HEK293 (cell line): ENCODE measurements around the gene CIB4.

Experiments
- CTCF ChIA-PET: fragments of 350-600 bp; formaldehyde crosslinking; extraction: SDS; loops from one replicate; lab custom pipeline; 2021; ENCODE audit warnings: antibody characterized with exemption; lab: Yijun Ruan, JAX
- POLR2A ChIA-PET: fragments of 300-600 bp; formaldehyde crosslinking; extraction: SDS; loops from one replicate; lab custom pipeline; 2020; ENCODE audit warnings: antibody characterized with exemption, inconsistent platforms; lab: Yijun Ruan, JAX
- H3K27ac ChIP-seq: fragments of 200-500 bp; sonication (Bioruptor generic); 2 replicates; pipeline ENCODE4 v1.5.1; 2014; ENCODE audit warnings: low read depth, low read length, control low read depth, inconsistent platforms; ENCODE audit errors: extremely low read depth
- H3K36me3 ChIP-seq, 2 experiments: fragments of 200-500 bp in 1 of 2; sonication (Bioruptor generic) in 1 of 2; 1 replicate in 1 of 2; 2 replicates in 1 of 2; pipeline ENCODE4 v1.5.1; 2014 to 2017; ENCODE audit warnings: inconsistent platforms in 2 of 2, low read length in 2 of 2; ENCODE audit not compliant: control insufficient read depth in 2 of 2, insufficient read depth in 1 of 2
- H3K4me1 ChIP-seq: fragments of 200-500 bp; sonication (Bioruptor generic); 2 replicates; pipeline ENCODE4 v1.5.1; 2014; ENCODE audit warnings: mild to moderate bottlenecking, low read length, inconsistent platforms; ENCODE audit not compliant: control insufficient read depth, insufficient read depth
- H3K4me3 ChIP-seq: 2 replicates; pipeline ENCODE4 v1.5.1; 2011; ENCODE audit warnings: low read depth, mild to moderate bottlenecking, control low read depth, low read length, moderate library complexity
- H3K9me3 ChIP-seq: fragments of 200-500 bp; sonication (Bioruptor generic); 2 replicates; pipeline ENCODE4 v1.5.1; 2014; ENCODE audit warnings: low read depth, low read length, inconsistent platforms; ENCODE audit not compliant: control insufficient read depth, insufficient read depth
- GLI2 ChIP-seq: fragments of 450-650 bp; formaldehyde crosslinking; IDR thresholded peaks from 2 replicates; pipeline ENCODE4; 2017; ENCODE audit warnings: missing biosample characterization, missing genetic modification characterization, low read depth, borderline replicate concordance
- MEIS1 ChIP-seq: sonication (generic); formaldehyde crosslinking; IDR thresholded peaks from 2 replicates; pipeline ENCODE4 v1.8.1; 2022; ENCODE audit warnings: missing genetic modification reagents, mild to moderate bottlenecking, borderline replicate concordance
- REPIN1 ChIP-seq: fragments of 450-650 bp; formaldehyde crosslinking; IDR thresholded peaks from 2 replicates; pipeline ENCODE4 v1.5.1; 2017; ENCODE audit warnings: missing biosample characterization, missing genetic modification characterization, low read depth
- YY2 ChIP-seq: fragments of 450-650 bp; formaldehyde crosslinking; IDR thresholded peaks from 2 replicates; pipeline ENCODE4 v1.5.1; 2016; ENCODE audit warnings: missing biosample characterization, missing genetic modification characterization
- ZNF140 ChIP-seq: fragments of 450-650 bp; formaldehyde crosslinking; IDR thresholded peaks from 2 replicates; pipeline ENCODE4 v1.5.1; 2016; ENCODE audit warnings: missing biosample characterization, missing genetic modification characterization
- ZNF211 ChIP-seq: fragments of 450-650 bp; formaldehyde crosslinking; IDR thresholded peaks from 2 replicates; pipeline ENCODE4 v1.5.1; 2016; ENCODE audit warnings: low read depth, missing biosample characterization, missing genetic modification characterization
- ZNF354C ChIP-seq: fragments of 450-650 bp; formaldehyde crosslinking; IDR thresholded peaks from 2 replicates; pipeline ENCODE4 v1.5.1; 2016; ENCODE audit warnings: missing biosample characterization, missing genetic modification characterization, low read depth, borderline replicate concordance
- ZNF37A ChIP-seq: fragments of 450-650 bp; IDR thresholded peaks from 2 replicates; pipeline ENCODE4 v1.5.1; 2018; ENCODE audit warnings: missing biosample characterization, missing genetic modification characterization
- ZNF48 ChIP-seq: fragments of 450-650 bp; formaldehyde crosslinking; IDR thresholded peaks from 2 replicates; pipeline ENCODE4 v1.5.1; 2016; ENCODE audit warnings: missing biosample characterization, missing genetic modification characterization
- ZNF621 ChIP-seq: fragments of 450-650 bp; formaldehyde crosslinking; IDR thresholded peaks from 2 replicates; pipeline ENCODE4 v1.5.1; 2017; ENCODE audit warnings: missing biosample characterization, missing genetic modification characterization
- ZNF792 ChIP-seq: fragments of 450-650 bp; formaldehyde crosslinking; IDR thresholded peaks from 2 replicates; pipeline ENCODE4 v1.5.1; 2016; ENCODE audit warnings: missing biosample characterization, missing genetic modification characterization
- TF ChIP-seq, protein P1 (sequence below): fragments of 450-650 bp; formaldehyde crosslinking; IDR thresholded peaks from 2 replicates; pipeline ENCODE4 v1.5.1; 2016; ENCODE audit warnings: missing biosample characterization, missing genetic modification characterization
- TF ChIP-seq, protein P2 (sequence below): fragments of 450-650 bp; formaldehyde crosslinking; IDR thresholded peaks from 2 replicates; pipeline ENCODE4 v1.5.1; 2016; ENCODE audit warnings: missing biosample characterization, missing genetic modification characterization

CIB4 gene

DNA sequence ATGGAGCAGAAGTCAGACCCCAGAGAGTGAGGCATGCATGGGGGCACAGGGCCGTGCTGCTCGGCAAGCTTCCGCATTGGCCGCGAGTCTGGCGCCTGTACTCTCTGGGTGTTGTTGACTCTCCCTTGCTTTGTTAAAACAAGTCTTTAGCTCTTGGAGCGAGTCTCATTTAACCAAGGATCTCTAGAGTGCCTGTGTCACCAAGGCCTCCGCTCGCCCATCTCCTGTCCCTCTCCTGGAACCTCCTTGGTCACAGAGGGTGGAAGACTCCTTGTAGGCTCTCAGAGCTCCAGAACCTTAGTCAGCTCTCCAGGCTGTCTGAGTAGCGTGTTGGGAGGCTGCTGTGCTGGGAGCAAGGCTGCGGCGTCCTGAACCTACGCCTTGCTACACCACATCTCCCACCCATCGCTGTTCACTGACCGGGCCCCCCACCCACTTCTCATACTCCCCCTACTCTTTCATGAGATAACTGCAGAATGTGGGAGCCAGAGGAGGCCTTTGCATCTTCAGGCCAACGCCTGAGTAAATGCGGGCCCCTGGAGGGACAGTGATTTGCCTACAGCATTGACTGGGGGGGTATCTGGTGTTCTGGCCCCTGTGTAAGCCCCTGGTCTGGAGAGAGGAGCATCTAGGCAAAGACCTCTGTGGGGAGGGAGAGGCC, 66.1 kb downstream of the CIB4 start:
- Histone ChIP-seq H3K36me3 (no peaks in the 10 kb centered on the region), H3K4me1 (no peaks in the 10 kb centered on the region), H3K9me3 (no peaks in the 10 kb centered on the region), H3K4me3 (no peak overlapping the region), H3K27ac (no peak overlapping the region)
- CTCF ChIA-PET: interaction anchor here (5.1 kb wide), 1 partner anchor 72 kb away, joined by 42 read pairs; no protein-coding TSS in a partner anchor
- TF ChIP-seq ZNF211 (tag by site-specific recombination): no peak
- no peak for TF ChIP-seq REPIN1 (tag by site-specific recombination)
- POLR2A ChIA-PET: no interaction called here

DNA sequence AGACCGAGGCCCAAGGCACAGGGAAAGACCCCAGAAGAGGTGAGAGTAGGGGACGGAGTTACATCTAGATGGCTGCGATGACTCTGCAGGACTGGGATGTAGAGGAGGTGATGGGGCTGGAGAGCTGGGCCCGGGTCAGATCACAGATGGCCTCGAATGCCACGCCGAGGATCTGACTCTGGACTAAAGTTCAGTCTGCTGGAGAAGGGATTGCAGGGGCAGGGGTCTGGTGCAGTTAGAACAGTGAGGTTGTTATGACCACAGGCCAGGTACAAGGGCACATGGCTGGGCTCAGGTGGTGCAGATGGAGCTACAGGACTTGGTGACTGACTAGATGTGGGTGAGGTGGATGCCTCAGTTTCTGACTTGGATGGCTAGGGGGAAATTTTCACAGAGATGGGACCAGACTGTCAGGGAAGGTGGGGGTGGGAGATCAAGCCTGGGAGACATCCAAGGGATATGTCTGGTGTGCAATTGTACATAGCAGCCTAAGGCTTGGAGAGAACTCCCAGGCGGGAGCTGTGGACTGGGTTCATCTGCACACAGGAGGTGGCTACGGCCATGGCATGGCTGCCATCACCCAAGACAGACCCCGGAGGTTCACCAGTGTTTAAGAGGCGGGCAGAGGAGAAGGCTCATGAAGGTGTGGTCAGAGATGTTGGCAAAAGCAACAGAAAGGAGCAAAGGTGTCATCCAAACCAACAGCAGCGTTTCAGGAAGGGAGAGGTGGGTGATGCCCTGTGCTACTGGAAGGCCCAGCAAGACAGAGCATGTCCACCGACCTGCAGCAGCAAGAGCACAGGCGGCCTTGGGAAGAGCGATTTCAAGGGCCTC, 66.9 kb downstream of the CIB4 start:
- Histone ChIP-seq H3K4me3 (no peak overlapping the region), H3K9me3 (no peaks in the 10 kb centered on the region), H3K27ac (no peak overlapping the region), H3K4me1 (no peaks in the 10 kb centered on the region), H3K36me3 (no peaks in the 10 kb centered on the region)
- TF ChIP-seq ZNF37A (tag by site-specific recombination) (no peak), GLI2 (tag by site-specific recombination) (no peak), ZNF621 (tag by site-specific recombination) (no peak), ZNF354C (tag by site-specific recombination) (no peak), MEIS1 (CRISPR knock-in tag) (no peak), YY2 (no peak), ZNF140 (tag by site-specific recombination) (no peak)
- TF ChIP-seq, protein P1, sequence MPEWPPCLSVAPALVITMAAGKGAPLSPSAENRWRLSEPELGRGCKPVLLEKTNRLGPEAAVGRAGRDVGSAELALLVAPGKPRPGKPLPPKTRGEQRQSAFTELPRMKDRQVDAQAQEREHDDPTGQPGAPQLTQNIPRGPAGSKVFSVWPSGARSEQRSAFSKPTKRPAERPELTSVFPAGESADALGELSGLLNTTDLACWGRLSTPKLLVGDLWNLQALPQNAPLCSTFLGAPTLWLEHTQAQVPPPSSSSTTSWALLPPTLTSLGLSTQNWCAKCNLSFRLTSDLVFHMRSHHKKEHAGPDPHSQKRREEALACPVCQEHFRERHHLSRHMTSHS: no peak
- TF ChIP-seq, protein P2, sequence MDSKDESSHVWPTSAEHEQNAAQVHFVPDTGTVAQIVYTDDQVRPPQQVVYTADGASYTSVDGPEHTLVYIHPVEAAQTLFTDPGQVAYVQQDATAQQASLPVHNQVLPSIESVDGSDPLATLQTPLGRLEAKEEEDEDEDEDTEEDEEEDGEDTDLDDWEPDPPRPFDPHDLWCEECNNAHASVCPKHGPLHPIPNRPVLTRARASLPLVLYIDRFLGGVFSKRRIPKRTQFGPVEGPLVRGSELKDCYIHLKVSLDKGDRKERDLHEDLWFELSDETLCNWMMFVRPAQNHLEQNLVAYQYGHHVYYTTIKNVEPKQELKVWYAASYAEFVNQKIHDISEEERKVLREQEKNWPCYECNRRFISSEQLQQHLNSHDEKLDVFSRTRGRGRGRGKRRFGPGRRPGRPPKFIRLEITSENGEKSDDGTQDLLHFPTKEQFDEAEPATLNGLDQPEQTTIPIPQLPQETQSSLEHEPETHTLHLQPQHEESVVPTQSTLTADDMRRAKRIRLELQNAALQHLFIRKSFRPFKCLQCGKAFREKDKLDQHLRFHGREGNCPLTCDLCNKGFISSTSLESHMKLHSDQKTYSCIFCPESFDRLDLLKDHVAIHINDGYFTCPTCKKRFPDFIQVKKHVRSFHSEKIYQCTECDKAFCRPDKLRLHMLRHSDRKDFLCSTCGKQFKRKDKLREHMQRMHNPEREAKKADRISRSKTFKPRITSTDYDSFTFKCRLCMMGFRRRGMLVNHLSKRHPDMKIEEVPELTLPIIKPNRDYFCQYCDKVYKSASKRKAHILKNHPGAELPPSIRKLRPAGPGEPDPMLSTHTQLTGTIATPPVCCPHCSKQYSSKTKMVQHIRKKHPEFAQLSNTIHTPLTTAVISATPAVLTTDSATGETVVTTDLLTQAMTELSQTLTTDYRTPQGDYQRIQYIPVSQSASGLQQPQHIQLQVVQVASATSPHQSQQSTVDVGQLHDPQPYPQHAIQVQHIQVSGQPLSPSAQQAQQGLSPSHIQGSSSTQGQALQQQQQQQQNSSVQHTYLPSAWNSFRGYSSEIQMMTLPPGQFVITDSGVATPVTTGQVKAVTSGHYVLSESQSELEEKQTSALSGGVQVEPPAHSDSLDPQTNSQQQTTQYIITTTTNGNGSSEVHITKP (tag by site-specific recombination): no peak
- CTCF ChIA-PET: no interaction called here
- POLR2A ChIA-PET: no interaction called here

DNA sequence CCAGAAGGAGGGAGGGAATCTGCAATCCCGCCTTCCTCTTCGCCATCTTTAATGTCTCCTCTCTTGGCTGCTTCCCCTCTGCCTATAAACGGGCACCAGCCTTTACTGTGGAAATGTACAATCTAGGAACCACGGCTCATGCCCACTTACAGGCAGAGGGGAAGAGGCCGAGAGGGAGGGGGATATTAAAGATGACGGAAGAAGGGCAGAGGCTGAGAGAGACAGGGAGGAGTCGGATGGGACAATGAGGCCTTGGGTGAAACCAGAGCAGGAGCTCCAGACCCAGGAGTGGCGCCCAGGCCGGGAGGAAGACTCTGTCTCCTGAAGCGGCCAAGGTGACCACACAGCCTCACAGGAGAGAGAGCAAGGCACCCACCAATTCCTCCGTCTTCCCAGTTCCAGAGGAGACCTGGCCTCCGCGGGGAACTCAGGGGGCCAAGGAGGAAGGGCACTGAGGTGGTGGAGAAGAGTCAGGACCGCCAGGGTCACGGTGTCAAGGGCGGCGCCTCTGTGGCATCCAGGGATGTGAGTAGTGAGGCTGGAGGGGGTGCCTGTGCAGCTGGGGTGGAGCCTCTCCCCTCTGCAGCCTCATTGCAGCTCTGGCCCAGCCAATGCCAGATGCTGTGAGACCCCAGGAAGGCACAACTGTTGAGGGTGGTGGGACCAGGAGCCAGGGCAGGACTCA, 67.8 kb downstream of the CIB4 start:
- ChIA-PET POLR2A (no interaction called here), CTCF (interaction anchor here (1.2 kb wide), 2 partner anchors 40 to 173 kb away, joined by 3 read pairs; no protein-coding TSS in a partner anchor)
- H3K4me1 ChIP-seq: no peaks in the 10 kb centered on the region
- no peaks in the 10 kb centered on the region for H3K9me3 ChIP-seq
- no peak overlapping the region for H3K27ac ChIP-seq
- no peaks in the 10 kb centered on the region for H3K36me3 ChIP-seq
- TF ChIP-seq ZNF792 (tag by site-specific recombination) (no peak), ZNF48 (no peak)
- no peak overlapping the region for H3K4me3 ChIP-seq
